Dermis lymphatic vessel endothelial cell (primary cell): ENCODE results near the gene OR10G6. TPM values are rescaled to one million over a fixed set of nuclear protein-coding genes. Genes with fewer than 3 reads are reported as not detected.

Source experiments
- total RNA-seq: library from RNA; depleted of rRNA; stranded (reverse); fragments of >200 nt; gene quantifications from 2 replicates; pipeline ENCODE4 v1.2.1, GENCODE V29; 2014

OR10G6 gene, protein sequence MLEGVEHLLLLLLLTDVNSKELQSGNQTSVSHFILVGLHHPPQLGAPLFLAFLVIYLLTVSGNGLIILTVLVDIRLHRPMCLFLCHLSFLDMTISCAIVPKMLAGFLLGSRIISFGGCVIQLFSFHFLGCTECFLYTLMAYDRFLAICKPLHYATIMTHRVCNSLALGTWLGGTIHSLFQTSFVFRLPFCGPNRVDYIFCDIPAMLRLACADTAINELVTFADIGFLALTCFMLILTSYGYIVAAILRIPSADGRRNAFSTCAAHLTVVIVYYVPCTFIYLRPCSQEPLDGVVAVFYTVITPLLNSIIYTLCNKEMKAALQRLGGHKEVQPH
- total RNA-seq, result not detected in 2 replicates

DNA sequence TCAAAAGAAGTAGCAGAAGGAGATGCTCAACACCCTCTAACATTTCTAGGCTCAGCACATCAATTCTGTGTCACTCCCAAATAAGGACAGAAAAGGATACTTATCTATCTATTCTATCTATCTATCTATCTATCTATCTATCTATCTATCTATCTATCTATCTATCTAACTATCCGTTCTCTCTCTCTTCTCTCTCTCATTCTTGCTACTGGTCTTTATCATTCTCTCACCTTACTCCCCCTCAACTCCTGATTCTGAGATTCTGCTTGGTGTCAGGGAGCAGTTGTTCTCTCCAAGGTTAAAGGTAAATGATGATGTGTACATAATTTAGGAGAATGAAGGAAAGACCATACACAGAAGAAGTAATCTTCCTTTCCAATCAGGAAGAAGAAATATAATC, at the start of gene OR10G6:
OR10G6 (minus strand) TSS at position 43 of the 400 bp plus-strand sequence; CDS start at position 43, 0 bp downstream.

DNA sequence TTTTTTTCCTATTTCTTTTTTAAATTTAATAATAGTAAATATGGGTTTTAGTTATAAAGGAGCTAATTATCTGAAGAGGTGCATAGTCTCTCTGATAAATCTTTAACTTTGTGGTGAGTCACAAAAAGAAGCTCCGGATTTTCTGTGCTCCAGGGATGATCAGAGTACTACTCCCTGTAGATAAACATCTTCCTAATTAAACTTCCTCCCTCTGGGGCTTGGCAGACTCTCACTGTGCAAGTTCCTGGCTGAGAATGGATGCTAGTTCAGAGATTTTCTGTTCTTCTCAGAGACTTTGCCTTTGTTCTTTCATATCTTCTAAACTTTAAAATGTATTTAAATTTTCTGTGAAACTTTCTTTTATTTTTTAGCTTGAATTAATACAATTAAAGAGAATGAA, 46.3 kb upstream of the OR10G6 start, which contains the start of gene OR10G7:
OR10G7 (minus strand) TSS at position 72 of the 400 bp plus-strand sequence. CDS start 2,324 bp downstream, outside the sequence.

DNA sequence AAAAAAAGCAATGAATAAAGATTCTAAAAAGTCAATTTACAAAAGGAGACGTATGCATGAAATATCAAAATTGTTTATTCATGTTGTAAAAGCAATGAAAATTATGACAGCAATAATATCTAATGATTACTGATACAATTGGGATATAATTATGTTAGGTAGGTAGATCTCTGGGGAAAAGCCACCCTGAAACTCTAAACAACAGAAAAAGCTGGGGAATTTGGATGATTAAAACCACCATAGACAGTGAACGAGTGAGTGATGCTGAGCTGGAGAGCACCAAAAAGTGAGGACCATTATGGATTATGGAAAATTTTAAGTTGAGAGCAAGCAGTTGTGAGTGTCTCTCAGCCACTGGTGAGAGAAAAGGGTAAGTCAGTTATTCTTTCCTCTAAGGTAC, 31.5 kb upstream of the OR10G6 start, which contains the start of gene OR10G8:
OR10G8 (plus strand) TSS at position 301 of the 400 bp plus-strand sequence. CDS start 2,825 bp downstream, outside the sequence.

DNA sequence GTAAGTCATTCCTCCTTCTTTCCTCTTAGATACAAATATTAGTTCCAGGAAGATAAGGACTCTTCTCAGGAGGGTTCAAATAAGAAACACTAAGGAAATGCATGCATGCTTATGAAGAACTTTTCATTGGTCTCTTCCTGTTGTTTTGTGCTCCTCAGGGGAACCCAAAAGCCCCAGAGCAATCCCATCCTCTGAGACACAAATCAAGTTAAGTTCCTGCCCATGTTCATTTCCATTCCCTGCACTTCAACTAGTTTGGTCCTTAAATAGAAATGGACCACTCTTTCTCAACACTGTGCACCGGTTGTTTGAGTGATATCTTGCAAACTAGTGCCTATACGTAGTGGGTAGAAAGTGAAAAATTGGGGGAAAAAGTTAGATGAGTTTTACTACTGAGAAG, 17.7 kb upstream of the OR10G6 start, which contains the start of gene OR10G4:
OR10G4 (plus strand) TSS at position 301 of the 400 bp plus-strand sequence. CDS start 2,578 bp downstream, outside the sequence.

DNA sequence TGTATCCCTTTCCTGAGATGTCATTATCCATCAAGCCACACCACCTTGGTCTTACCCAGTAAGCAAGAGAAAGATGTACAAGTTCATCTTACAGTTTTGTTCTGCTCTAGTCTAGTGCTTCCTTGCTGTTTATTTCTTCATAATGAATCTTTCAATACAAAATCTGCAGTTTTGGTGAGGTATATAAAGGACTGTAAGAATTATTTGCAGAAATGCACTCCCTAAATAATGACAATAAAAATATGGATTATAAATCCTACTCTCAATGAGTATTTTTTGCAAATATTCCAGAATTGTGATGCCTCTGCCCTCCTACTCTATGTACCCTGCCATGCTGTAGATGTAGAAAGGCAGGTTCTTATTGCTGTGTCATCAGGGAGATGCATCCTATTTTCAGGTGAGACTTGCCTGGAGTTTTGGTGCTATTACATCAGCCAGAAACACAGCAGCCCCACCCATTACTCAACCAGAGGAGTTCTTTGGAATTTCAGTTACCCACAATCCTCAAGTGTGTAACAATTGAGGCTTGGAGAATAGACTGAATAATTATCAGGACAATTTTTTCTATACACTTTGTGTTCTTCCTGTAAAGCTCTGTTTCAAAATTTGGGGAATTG, 17.1 kb downstream of the OR10G6 start, which contains the start of gene OR10S1:
OR10S1 (minus strand) TSS at position 51 of the 617 bp plus-strand sequence. CDS start 117 bp downstream, outside the sequence.

Other genes starting within 250 kb of the OR10G6 start
- gene OR6X1, start 240.6 kb downstream of the OR10G6 start, total RNA-seq, result not detected in 2 replicates
- gene OR6M1, start 188.8 kb downstream of the OR10G6 start, total RNA-seq, result 0.09 TPM in 1 of 2 replicates, not detected in the other
- gene TMEM225, start 109.5 kb downstream of the OR10G6 start, total RNA-seq, result not detected in 2 replicates
- gene OR8D4, start 93.0 kb downstream of the OR10G6 start, total RNA-seq, result not detected in 2 replicates
- not detected in 2 replicates for gene OR4D5, start 55.5 kb downstream of the OR10G6 start, total RNA-seq
- gene OR6T1, start 51.3 kb downstream of the OR10G6 start, total RNA-seq, result not detected in 2 replicates
- not detected in 2 replicates for gene OR10S1, start 17.4 kb downstream of the OR10G6 start, total RNA-seq
- not detected in 2 replicates for gene OR10G4, start 17.8 kb upstream of the OR10G6 start, total RNA-seq
- gene OR10G9, start 27.9 kb upstream of the OR10G6 start, total RNA-seq, result not detected in 2 replicates
- not detected in 2 replicates for gene OR10G8, start 31.6 kb upstream of the OR10G6 start, total RNA-seq
- gene OR10G7, start 46.2 kb upstream of the OR10G6 start, total RNA-seq, result not detected in 2 replicates
- gene VWA5A, start 120.3 kb upstream of the OR10G6 start, total RNA-seq, result 1.7 and 5.3 TPM in 2 replicates
- not detected in 2 replicates for gene OR10D3, start 188.2 kb upstream of the OR10G6 start, total RNA-seq
- not detected in 2 replicates for gene OR8G1, start 245.9 kb upstream of the OR10G6 start, total RNA-seq